MCF 10A (cell line): ENCODE measurements around the gene TNFAIP8L3. TPM values are rescaled to one million over a fixed set of nuclear protein-coding genes. Genes with fewer than 3 reads are reported as not detected.

Experiments
- BruUV-seq: library from RNA; stranded (reverse); fragments of 400-500 nt; replicated peaks from 2 replicates; lab custom pipeline; 2021; lab: Mats Ljungman, UMichigan
- CTCF ChIA-PET: fragments of 300-600 bp; sonication (Branson Sonifier 250); formaldehyde crosslinking; extraction: SDS; loops from one replicate; lab custom pipeline; 2021; ENCODE audit warnings: antibody characterized with exemption, inconsistent platforms; lab: Yijun Ruan, JAX
- POLR2A ChIA-PET: fragments of 300-600, 350-650 bp; sonication (Branson Sonifier 250); formaldehyde crosslinking; extraction: SDS; loops from one replicate; lab custom pipeline; 2020; ENCODE audit warnings: antibody characterized with exemption, inconsistent platforms; lab: Yijun Ruan, JAX
- DNase-seq: peaks from one replicate; pipeline ENCODE4 v3.0.0-alpha.2; 2018; ENCODE audit not compliant: unreplicated experiment
- H3K27ac Mint-ChIP-seq: one replicate; pipeline ENCODE4 v1.8.0; 2022; ENCODE audit warnings: mild to moderate bottlenecking, low read depth, mixed read lengths; ENCODE audit not compliant: unreplicated experiment
- H3K27me3 Mint-ChIP-seq: one replicate; pipeline ENCODE4 v1.8.0; 2022; ENCODE audit warnings: mixed read lengths; ENCODE audit not compliant: insufficient read depth, unreplicated experiment
- H3K36me3 Mint-ChIP-seq: one replicate; pipeline ENCODE4 v1.8.0; 2022; ENCODE audit warnings: mild to moderate bottlenecking, moderate library complexity, mixed read lengths; ENCODE audit not compliant: insufficient read depth, unreplicated experiment
- H3K4me1 Mint-ChIP-seq: one replicate; pipeline ENCODE4 v1.8.0; 2022; ENCODE audit warnings: mixed read lengths; ENCODE audit not compliant: insufficient read depth, unreplicated experiment
- H3K4me3 Mint-ChIP-seq: one replicate; pipeline ENCODE4 v1.8.0; 2022; ENCODE audit warnings: mild to moderate bottlenecking, moderate library complexity, mixed read lengths; ENCODE audit not compliant: unreplicated experiment
- H3K9me3 Mint-ChIP-seq: one replicate; pipeline ENCODE4 v1.8.0; 2022; ENCODE audit warnings: mixed read lengths; ENCODE audit not compliant: unreplicated experiment
- CTCF ChIP-seq: fragments of 200-600 bp; IDR thresholded peaks from one replicate; pipeline ENCODE4 v1.8.0; 2022; ENCODE audit warnings: antibody characterized with exemption, mild to moderate bottlenecking; ENCODE audit not compliant: unreplicated experiment
- intact Hi-C: fragments of 100-400 bp; cut with micrococcal nuclease; formaldehyde crosslinking; loops from 2 replicates; pipeline ENCODE4 v1.14.1; 2022
- total RNA-seq: library from RNA; stranded (reverse); gene quantifications from 2 replicates; pipeline ENCODE4 v1.2.3, GENCODE V29; 2022

The TNFAIP8L3 gene
- total RNA-seq, 1 experiment from 2014 or later = 2.6 TPM

- DNase-seq = no peak
- H3K9me3 Mint-ChIP-seq = no peaks in the 10 kb centered on the region
- intact Hi-C loops = no loop called here
- no peaks in the 10 kb centered on the region for H3K36me3 Mint-ChIP-seq
- H3K27me3 Mint-ChIP-seq = no peaks in the 10 kb centered on the region
- no TSS peak for BruUV-seq
- H3K27ac Mint-ChIP-seq = no peak overlapping the region
- TF ChIP-seq CTCF = no peak
- no peak overlapping the region for H3K4me3 Mint-ChIP-seq
- CTCF ChIA-PET = no interaction called here
- peaks cover 24% of the 10 kb centered on the region for H3K4me1 Mint-ChIP-seq
- POLR2A ChIA-PET = interaction anchor here (0.5 to 0.7 kb wide), 2 partner anchors 66 to 872 kb away, joined by 3 read pairs; no protein-coding TSS in a partner anchor
Measured at GRCh38 chr15:51071578-51071977, 23.1 kb downstream of the TNFAIP8L3 start.

DNA sequence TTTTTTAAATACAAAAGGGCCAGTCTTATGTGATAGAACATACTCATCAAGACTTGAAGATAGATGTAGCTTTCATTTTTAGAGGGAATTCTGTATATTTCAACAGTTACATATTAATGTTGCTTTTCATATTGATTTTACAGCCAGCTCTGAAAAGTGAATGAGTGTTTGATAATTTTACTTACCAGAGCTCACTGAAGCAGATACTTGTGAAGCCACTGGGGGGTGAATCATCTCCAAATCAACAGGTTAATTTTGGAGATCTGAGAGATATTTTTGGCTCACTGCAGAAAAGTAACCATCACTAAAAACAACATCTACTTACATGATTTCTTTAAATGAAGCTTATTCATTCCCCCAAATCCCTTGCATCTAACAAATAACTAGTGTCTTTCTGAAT is 24.7 kb downstream of the TNFAIP8L3 start:
- Mint-ChIP-seq H3K9me3 (no peaks in the 10 kb centered on the region), H3K4me1 (peaks cover 16% of the 10 kb centered on the region), H3K27me3 (no peaks in the 10 kb centered on the region), H3K4me3 (no peak overlapping the region), H3K36me3 (no peaks in the 10 kb centered on the region), H3K27ac (no peak overlapping the region)
- POLR2A ChIA-PET = interaction anchor here (1.4 kb wide), 1 partner anchor 8 kb away, joined by 6 read pairs; no protein-coding TSS in a partner anchor
- BruUV-seq = no TSS peak
- CTCF ChIA-PET = interaction anchor here (0.6 to 1.1 kb wide), 4 partner anchors 11 to 426 kb away, joined by 3 read pairs; no protein-coding TSS in a partner anchor
- no peak for TF ChIP-seq CTCF
- intact Hi-C loops = no loop called here
- DNase-seq = no peak

DNA sequence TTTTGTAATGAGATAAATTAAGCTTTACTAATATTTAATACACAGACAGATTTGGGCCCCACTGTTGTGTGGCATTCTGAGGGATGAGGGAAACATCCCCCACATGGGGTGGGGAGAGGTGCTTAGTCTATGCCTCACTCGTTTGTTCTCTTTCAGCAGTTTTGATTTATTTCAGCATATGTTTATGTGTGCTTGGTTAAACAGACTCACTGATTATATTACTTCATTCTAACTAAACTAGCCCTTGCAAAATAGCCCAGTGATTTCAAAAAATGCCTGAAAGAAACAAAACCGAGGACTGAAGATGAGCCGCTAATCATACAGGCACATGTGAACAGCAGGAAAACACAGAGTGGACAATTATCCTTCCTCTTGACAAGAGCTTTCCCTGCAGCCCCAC is 27.2 kb downstream of the TNFAIP8L3 start:
- Mint-ChIP-seq H3K27me3 (no peaks in the 10 kb centered on the region), H3K9me3 (no peaks in the 10 kb centered on the region), H3K4me3 (no peak overlapping the region), H3K4me1 (peaks cover 8% of the 10 kb centered on the region), H3K27ac (no peak overlapping the region), H3K36me3 (no peaks in the 10 kb centered on the region)
- intact Hi-C loops = no loop called here
- POLR2A ChIA-PET = interaction anchor here (0.6 kb wide), 1 partner anchor 18 kb away, joined by 3 read pairs; no protein-coding TSS in a partner anchor
- no peak for DNase-seq
- no peak for TF ChIP-seq CTCF
- CTCF ChIA-PET = interaction anchor here (0.7 kb wide), 2 partner anchors 9 to 16 kb away, joined by 3 to 4 read pairs; no protein-coding TSS in a partner anchor
- BruUV-seq = no TSS peak

GRCh38 chr15:51065781-51066180 is 28.9 kb downstream of the TNFAIP8L3 start:
- DNase-seq = no peak
- TF ChIP-seq CTCF = no peak
- Mint-ChIP-seq H3K27ac (no peak overlapping the region), H3K4me3 (no peak overlapping the region), H3K27me3 (no peaks in the 10 kb centered on the region), H3K9me3 (no peaks in the 10 kb centered on the region), H3K36me3 (no peaks in the 10 kb centered on the region), H3K4me1 (peaks cover 8% of the 10 kb centered on the region)
- no TSS peak for BruUV-seq
- intact Hi-C loops = no loop called here
- POLR2A ChIA-PET = no interaction called here
- CTCF ChIA-PET = interaction anchor here (0.7 to 1.2 kb wide), 2 partner anchors 11 to 96 kb away, joined by 3 read pairs; no protein-coding TSS in a partner anchor
